ENCODE data around the gene ZPBP2. TPM values are rescaled to one million over a fixed set of nuclear protein-coding genes. Genes with fewer than 3 reads are reported as not detected.

Gene ZPBP2
- total RNA-seq, 1 donor from 2014 or later, result not detected

DNA sequence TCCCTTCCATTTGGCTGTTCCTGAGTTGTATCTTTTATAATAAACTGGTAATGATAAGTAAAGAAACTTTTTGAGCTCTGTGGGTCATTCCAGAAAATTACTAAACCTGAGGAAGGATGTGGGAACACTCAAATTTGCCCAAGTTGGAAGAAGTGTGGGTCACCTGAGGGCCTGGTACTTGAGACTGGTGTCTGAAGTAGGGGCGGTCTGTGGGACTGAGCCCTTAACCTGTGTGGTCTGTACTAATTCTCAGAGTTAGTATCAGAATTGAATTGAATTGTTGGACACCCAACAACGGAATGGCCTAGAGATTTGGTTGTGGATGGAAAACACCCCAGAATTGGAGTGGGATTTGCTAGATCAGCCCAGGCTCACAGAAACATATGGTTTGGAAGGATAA lies 47.0 kb upstream of the ZPBP2 start:
- no peak overlapping the region for H2AFZ ChIP-seq (ENCODE audit: low read depth, low read length)
- Mint-ChIP-seq H3K4me1 (ENCODE audit: low read depth, unreplicated experiment) (peaks cover 8% of the 10 kb centered on the region), H3K4me3 (ENCODE audit: unreplicated experiment) (no peak overlapping the region), H3K27ac (ENCODE audit: unreplicated experiment) (no peak overlapping the region), H3K36me3 (ENCODE audit: low read depth, unreplicated experiment) (peaks cover 2% of the 10 kb centered on the region), H3K27me3 (ENCODE audit: low read depth, unreplicated experiment) (peaks cover 8% of the 10 kb centered on the region), H3K9me3 (ENCODE audit: unreplicated experiment) (peaks cover 19% of the 10 kb centered on the region)
- FAIRE-seq, result no peak
- H3K4me3 ChIP-seq (ENCODE audit: insufficient read depth, low read depth, low read length), result no peak overlapping the region
- H3K4me1 ChIP-seq (ENCODE audit: insufficient read depth, low read length), result peaks cover 2% of the 10 kb centered on the region
- H3K79me2 ChIP-seq (ENCODE audit: insufficient read depth, low read length), result no peaks in the 10 kb centered on the region
- H3K27me3 ChIP-seq (ENCODE audit: insufficient read depth, low read length), result peaks cover 7% of the 10 kb centered on the region
- H4K20me1 ChIP-seq (ENCODE audit: insufficient read depth, low read length), result no peaks in the 10 kb centered on the region
- TF ChIP-seq EZH2 (IDR thresholded peaks at IDR 0.05; ENCODE audit: insufficient read depth, low read length), result no peak
- TF ChIP-seq, protein P1, sequence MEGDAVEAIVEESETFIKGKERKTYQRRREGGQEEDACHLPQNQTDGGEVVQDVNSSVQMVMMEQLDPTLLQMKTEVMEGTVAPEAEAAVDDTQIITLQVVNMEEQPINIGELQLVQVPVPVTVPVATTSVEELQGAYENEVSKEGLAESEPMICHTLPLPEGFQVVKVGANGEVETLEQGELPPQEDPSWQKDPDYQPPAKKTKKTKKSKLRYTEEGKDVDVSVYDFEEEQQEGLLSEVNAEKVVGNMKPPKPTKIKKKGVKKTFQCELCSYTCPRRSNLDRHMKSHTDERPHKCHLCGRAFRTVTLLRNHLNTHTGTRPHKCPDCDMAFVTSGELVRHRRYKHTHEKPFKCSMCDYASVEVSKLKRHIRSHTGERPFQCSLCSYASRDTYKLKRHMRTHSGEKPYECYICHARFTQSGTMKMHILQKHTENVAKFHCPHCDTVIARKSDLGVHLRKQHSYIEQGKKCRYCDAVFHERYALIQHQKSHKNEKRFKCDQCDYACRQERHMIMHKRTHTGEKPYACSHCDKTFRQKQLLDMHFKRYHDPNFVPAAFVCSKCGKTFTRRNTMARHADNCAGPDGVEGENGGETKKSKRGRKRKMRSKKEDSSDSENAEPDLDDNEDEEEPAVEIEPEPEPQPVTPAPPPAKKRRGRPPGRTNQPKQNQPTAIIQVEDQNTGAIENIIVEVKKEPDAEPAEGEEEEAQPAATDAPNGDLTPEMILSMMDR (IDR thresholded peaks at IDR 0.05; ENCODE audit: insufficient read depth, low read depth, low read length), result no peak
- no peak overlapping the region for H3K4me2 ChIP-seq (ENCODE audit: low read length)
- H3K9ac ChIP-seq (ENCODE audit: low read length), result no peak overlapping the region
- H3K27ac ChIP-seq (ENCODE audit: low read depth, low read length), result no peak overlapping the region
- H3K9me3 ChIP-seq (ENCODE audit: insufficient read depth, low read depth, low read length), result peaks cover 8% of the 10 kb centered on the region
- DNase-seq (ENCODE audit: low read depth), result no peak
- H3K36me3 ChIP-seq (ENCODE audit: insufficient read depth, low read length), result no peaks in the 10 kb centered on the region

DNA sequence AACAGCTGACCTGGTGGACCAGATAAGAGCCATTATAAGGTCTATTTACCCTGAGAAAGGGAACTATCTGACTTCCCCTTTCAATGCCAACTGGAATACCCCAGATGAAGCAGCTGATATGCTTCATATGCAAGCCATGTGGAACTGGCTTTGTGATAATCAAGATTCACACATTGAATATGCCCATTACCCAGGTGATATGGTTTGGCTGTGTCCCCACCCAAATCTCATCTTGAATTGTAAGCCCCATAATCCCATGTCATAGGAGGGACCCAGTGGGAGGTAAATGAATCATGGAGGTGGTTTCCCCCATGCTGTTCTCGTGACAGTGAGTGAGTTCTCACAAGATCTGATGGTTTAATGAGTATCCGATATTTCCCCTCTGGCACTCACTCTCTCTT lies 46.0 kb upstream of the ZPBP2 start:
- peaks cover 2% of the 10 kb centered on the region for H3K4me1 ChIP-seq (ENCODE audit: insufficient read depth, low read length)
- DNase-seq (ENCODE audit: low read depth), result no peak
- Mint-ChIP-seq H3K27ac (ENCODE audit: unreplicated experiment) (no peak overlapping the region), H3K4me1 (ENCODE audit: low read depth, unreplicated experiment) (peaks cover 8% of the 10 kb centered on the region), H3K4me3 (ENCODE audit: unreplicated experiment) (no peak overlapping the region), H3K27me3 (ENCODE audit: low read depth, unreplicated experiment) (peaks cover 8% of the 10 kb centered on the region), H3K36me3 (ENCODE audit: low read depth, unreplicated experiment) (peaks cover 2% of the 10 kb centered on the region), H3K9me3 (ENCODE audit: unreplicated experiment) (peaks cover 23% of the 10 kb centered on the region)
- H3K4me2 ChIP-seq (ENCODE audit: low read length), result no peak overlapping the region
- H3K4me3 ChIP-seq (ENCODE audit: insufficient read depth, low read depth, low read length), result no peak overlapping the region
- no peaks in the 10 kb centered on the region for H4K20me1 ChIP-seq (ENCODE audit: insufficient read depth, low read length)
- no peak overlapping the region for H3K9ac ChIP-seq (ENCODE audit: low read length)
- TF ChIP-seq, protein P1 (IDR thresholded peaks at IDR 0.05; ENCODE audit: insufficient read depth, low read depth, low read length), result no peak
- no peak for TF ChIP-seq EZH2 (IDR thresholded peaks at IDR 0.05; ENCODE audit: insufficient read depth, low read length)
- peaks cover 7% of the 10 kb centered on the region for H3K27me3 ChIP-seq (ENCODE audit: insufficient read depth, low read length)
- no peaks in the 10 kb centered on the region for H3K36me3 ChIP-seq (ENCODE audit: insufficient read depth, low read length)
- H3K27ac ChIP-seq (ENCODE audit: low read depth, low read length), result no peak overlapping the region
- H3K9me3 ChIP-seq (ENCODE audit: insufficient read depth, low read depth, low read length), result peaks cover 8% of the 10 kb centered on the region
- no peaks in the 10 kb centered on the region for H3K79me2 ChIP-seq (ENCODE audit: insufficient read depth, low read length)
- no peak overlapping the region for H2AFZ ChIP-seq (ENCODE audit: low read depth, low read length)
- no peak for FAIRE-seq

DNA sequence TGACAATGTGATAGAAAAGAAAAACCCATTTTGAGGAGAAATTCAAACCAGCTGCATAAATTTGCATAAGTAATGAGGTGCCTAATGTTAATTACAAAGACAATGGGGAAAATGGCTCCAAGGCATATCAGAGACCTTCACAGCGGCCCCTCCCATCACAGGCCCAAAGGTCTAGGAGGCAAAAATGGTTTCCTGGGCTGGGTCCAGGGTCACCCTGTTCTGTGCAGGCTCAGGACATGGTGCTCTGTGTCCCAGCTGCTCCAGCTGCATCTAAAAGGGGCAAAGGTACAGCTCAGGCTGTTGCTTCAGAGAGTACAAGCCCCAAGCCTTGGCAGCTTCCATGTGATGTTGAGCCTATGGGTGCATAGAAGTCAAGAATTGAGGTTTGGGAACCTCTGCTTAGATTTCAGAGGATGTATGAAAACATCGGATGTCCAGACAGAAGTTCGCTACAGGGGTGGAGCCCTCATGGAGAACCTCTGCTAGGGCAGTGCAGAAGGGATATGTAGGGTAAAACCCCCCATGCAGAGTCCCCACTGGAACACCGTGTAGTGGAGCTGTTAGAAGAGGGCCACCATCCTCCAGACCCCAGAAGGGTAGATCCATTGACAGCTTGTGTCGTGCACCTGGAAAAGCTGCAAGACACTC lies 44.5 kb upstream of the ZPBP2 start:
- H3K9me3 Mint-ChIP-seq (ENCODE audit: unreplicated experiment), result peaks cover 23% of the 10 kb centered on the region
- Histone ChIP-seq H3K36me3 (ENCODE audit: insufficient read depth, low read length) (no peaks in the 10 kb centered on the region), H3K4me2 (ENCODE audit: low read length) (no peak overlapping the region), H3K4me3 (ENCODE audit: insufficient read depth, low read depth, low read length) (no peak overlapping the region), H3K9ac (ENCODE audit: low read length) (no peak overlapping the region), H2AFZ (ENCODE audit: low read depth, low read length) (no peak overlapping the region), H3K27ac (ENCODE audit: low read depth, low read length) (no peak overlapping the region), H3K4me1 (ENCODE audit: insufficient read depth, low read length) (peaks cover 2% of the 10 kb centered on the region), H3K9me3 (ENCODE audit: insufficient read depth, low read depth, low read length) (peaks cover 8% of the 10 kb centered on the region), H3K79me2 (ENCODE audit: insufficient read depth, low read length) (no peaks in the 10 kb centered on the region), H3K27me3 (ENCODE audit: insufficient read depth, low read length) (peaks cover 7% of the 10 kb centered on the region), H4K20me1 (ENCODE audit: insufficient read depth, low read length) (no peaks in the 10 kb centered on the region)
- H3K27ac Mint-ChIP-seq (ENCODE audit: unreplicated experiment), result no peak overlapping the region
- FAIRE-seq, result no peak
- H3K36me3 Mint-ChIP-seq (ENCODE audit: low read depth, unreplicated experiment), result peaks cover 2% of the 10 kb centered on the region
- no peak for DNase-seq (ENCODE audit: low read depth)
- H3K4me3 Mint-ChIP-seq (ENCODE audit: unreplicated experiment), result no peak overlapping the region
- H3K27me3 Mint-ChIP-seq (ENCODE audit: low read depth, unreplicated experiment), result peaks cover 8% of the 10 kb centered on the region
- H3K4me1 Mint-ChIP-seq (ENCODE audit: low read depth, unreplicated experiment), result peaks cover 7% of the 10 kb centered on the region
- no peak for TF ChIP-seq EZH2 (IDR thresholded peaks at IDR 0.05; ENCODE audit: insufficient read depth, low read length)
- TF ChIP-seq, protein P1 (IDR thresholded peaks at IDR 0.05; ENCODE audit: insufficient read depth, low read depth, low read length), result no peak
